NB4 (cell line): ENCODE results near the gene CLNK.

Source experiments
- POLR2A ChIP-seq: IDR thresholded peaks from 2 replicates; pipeline ENCODE4 v1.6.1; 2011; ENCODE audit warnings: mild to moderate bottlenecking; ENCODE audit not compliant: insufficient read length; ENCODE audit errors: extremely low read depth
- TF ChIP-seq, protein P1 (sequence below): IDR thresholded peaks from one replicate; pipeline ENCODE4 v1.5.1; 2012; ENCODE audit warnings: low read depth, low read length

DNA sequence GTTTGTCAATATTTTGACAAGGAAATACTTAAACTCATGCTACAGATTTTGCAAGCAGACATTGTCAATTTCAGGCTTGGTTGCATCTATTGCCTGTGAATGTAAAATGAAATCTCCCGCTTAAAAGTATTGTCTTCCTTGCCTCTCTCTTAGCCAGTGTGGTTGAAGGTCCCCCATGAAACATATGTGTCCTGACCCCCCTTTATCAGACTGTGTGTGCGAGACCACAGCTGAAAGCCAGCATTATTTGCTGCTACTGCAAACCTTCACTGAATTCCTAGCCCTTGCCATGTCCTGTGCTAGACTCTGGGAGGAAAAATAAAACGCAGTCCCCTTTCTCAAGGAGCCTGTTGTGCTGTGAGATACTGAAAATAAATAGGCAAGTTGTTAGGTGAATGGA is 16.6 kb upstream of the CLNK start:
- TF ChIP-seq, protein P1, sequence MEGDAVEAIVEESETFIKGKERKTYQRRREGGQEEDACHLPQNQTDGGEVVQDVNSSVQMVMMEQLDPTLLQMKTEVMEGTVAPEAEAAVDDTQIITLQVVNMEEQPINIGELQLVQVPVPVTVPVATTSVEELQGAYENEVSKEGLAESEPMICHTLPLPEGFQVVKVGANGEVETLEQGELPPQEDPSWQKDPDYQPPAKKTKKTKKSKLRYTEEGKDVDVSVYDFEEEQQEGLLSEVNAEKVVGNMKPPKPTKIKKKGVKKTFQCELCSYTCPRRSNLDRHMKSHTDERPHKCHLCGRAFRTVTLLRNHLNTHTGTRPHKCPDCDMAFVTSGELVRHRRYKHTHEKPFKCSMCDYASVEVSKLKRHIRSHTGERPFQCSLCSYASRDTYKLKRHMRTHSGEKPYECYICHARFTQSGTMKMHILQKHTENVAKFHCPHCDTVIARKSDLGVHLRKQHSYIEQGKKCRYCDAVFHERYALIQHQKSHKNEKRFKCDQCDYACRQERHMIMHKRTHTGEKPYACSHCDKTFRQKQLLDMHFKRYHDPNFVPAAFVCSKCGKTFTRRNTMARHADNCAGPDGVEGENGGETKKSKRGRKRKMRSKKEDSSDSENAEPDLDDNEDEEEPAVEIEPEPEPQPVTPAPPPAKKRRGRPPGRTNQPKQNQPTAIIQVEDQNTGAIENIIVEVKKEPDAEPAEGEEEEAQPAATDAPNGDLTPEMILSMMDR = no peak
- no peak for TF ChIP-seq POLR2A
